ENCODE measurements around the gene ADAMTS18.

Gene ADAMTS18

DNA sequence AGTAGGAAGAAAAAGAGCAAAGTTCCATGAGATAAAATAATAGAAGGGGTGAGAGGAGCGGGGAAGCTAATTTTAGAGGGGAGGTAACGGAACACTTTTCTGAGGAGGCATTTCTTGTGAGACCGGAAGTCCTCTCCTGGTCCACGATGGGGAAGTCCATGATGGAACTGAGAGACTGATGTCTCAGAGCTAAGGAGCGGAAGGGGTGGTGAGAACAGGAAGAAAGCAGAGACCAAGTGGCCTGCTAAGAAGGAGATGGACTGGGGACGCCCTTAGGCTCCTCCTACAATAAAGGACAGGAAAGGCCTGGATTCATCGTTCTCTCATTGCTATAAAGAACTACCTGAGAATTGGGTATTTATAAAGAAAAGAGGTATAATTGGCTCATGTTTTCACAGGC lies 59.4 kb downstream of the ADAMTS18 start:
- FAIRE-seq, result no peak
- no peak for TF ChIP-seq CTCF (IDR thresholded peaks at IDR 0.05; ENCODE audit: insufficient read depth, missing control alignments)
- no peak for DNase-seq (ENCODE audit: insufficient read length, low spot score)

GRCh38 chr16:77374384-77374783 lies 60.5 kb downstream of the ADAMTS18 start:
- FAIRE-seq, result no peak
- TF ChIP-seq CTCF (IDR thresholded peaks at IDR 0.05; ENCODE audit: insufficient read depth, missing control alignments), result no peak
- DNase-seq (ENCODE audit: insufficient read length, low spot score), result no peak

GRCh38 chr16:77373726-77374125 lies 61.1 kb downstream of the ADAMTS18 start:
- FAIRE-seq (no peak), DNase-seq (ENCODE audit: insufficient read length, low spot score) (no peak)
- TF ChIP-seq CTCF (IDR thresholded peaks at IDR 0.05; ENCODE audit: insufficient read depth, missing control alignments), result no peak

DNA sequence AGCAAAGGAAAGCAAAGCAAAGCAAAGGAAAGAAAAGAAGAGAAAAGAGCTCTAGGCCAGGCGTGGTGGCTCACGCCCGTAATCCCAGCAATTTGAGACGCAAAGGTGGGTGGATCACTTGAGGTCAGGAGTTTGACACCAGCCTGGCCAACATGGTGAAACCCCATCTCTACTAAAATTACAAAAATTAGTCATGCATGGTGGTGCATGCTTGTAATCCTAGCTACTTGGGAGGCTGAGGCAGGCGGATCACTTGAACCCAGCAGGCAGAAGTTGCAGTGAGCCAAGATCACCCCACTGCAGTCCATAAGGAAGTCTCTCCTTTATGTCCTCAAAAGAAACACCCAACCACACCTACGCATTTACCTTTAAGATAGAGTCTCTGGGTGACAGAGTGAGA lies 70.1 kb downstream of the ADAMTS18 start:
- no peak for DNase-seq (ENCODE audit: insufficient read length, low spot score)
- no peak for TF ChIP-seq CTCF (IDR thresholded peaks at IDR 0.05; ENCODE audit: insufficient read depth, missing control alignments)
- no peak for FAIRE-seq

DNA sequence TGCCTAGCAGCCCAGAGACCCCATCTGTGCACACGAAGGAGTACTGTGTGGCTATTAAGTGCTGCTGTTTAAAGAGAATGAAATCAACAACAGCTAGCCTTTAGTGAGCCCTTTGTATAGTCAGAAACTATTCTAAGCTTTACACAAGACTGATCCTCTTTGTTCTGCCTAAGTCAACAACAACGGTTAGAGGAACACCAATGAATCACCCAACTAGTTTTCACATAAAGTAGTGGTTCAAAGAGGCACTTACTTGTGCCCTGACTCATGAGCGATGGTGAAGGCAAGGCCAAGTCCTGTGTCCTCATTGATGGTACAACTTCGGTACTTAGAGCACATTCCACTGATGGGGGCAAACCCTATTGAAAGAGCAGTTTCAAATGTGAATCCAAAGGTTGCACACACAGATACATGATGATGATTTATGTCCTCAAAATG lies 75.8 kb downstream of the ADAMTS18 start:
- DNase-seq (ENCODE audit: insufficient read length, low spot score), result no peak
- no peak for FAIRE-seq
- no peak for TF ChIP-seq CTCF (IDR thresholded peaks at IDR 0.05; ENCODE audit: insufficient read depth, missing control alignments)

DNA sequence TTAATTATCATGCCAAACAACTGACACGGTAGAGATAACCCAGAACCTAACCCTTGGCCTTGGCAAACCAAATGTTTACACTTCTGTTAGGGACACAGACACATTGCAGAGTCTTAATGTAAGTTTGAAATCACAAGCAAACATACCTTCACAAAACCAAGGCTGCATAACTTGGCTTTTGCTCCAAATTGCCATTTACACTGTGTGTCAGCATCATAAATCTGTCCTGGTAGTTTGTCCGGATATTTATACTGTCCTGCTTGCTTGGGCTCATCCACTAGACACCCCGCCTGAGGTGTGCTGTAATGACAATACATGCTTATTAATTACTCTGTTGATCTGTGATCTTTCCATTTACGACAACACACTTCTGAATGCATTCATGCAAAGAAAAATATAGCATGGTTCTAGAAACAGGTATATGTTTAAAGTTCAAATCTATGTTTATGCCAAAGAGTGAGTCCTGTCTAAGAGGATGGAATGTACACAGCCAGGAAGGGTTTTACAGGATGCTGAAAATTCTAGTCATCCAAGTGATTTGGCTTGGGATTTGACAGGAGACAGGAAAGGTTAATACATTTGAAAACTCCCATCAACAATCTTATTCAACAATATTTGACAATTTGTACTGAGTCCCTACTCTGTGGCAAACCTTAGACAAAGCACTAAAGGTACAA lies 81.1 kb downstream of the ADAMTS18 start:
- no peak for FAIRE-seq
- no peak for TF ChIP-seq CTCF (IDR thresholded peaks at IDR 0.05; ENCODE audit: insufficient read depth, missing control alignments)
- DNase-seq (ENCODE audit: insufficient read length, low spot score), result no peak

DNA sequence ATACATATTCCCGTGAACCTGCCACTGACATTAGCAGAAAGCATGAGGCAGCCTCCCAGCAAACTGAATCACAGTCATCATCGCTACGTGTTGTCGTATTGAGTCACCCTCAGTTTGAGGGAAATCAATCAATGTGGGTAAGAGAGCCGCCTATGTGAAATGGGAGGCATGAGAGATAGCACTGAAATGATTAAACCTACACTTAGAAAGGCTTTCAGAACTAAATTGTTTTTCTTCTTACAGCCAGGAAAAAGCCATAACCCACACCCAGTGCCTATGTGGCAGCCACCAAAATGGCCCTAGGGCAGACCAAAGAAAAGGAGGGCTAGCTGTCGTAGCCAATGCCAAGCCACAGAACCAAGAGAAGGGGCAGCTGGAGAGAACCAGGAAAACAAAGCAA lies 90.5 kb downstream of the ADAMTS18 start:
- FAIRE-seq (no peak), DNase-seq (ENCODE audit: insufficient read length, low spot score) (no peak)
- no peak for TF ChIP-seq CTCF (IDR thresholded peaks at IDR 0.05; ENCODE audit: insufficient read depth, missing control alignments)

All from D721Med (cell line).